ENCODE data around the gene STK4. TPM values are rescaled to one million over a fixed set of nuclear protein-coding genes. Genes with fewer than 3 reads are reported as not detected.

Gene STK4
- total RNA-seq, 1 experiment from 2014 or later = 74.7 TPM

DNA sequence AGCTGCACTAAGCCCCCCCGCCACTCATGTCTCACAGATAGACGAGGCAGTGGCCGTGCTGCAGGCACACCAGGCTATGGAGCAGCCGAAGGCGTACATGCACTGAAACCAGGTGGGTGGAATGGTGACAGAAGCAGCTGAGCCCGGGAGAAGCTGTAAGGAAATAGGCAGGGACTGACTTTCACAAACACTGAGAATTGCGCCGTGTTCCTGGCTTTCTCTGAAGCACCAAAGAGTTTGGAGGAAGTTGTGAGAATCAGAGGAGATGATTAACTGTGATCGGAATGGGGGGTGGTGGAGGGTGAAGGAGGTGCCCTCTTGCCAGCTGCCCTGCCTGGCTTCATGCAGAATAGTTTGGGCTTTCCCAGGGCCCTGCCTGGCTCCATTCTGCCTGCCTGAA lies 27.7 kb upstream of the STK4 start:
- CTCF ChIA-PET = no interaction called here
- Mint-ChIP-seq H3K27ac (ENCODE audit: unreplicated experiment) (peak overlapping the region; percentile 6), H3K36me3 (ENCODE audit: insufficient read depth, unreplicated experiment) (peaks cover 83% of the 10 kb centered on the region), H3K9me3 (ENCODE audit: unreplicated experiment) (no peaks in the 10 kb centered on the region), H3K4me1 (ENCODE audit: low read depth, unreplicated experiment) (no peaks in the 10 kb centered on the region), H3K4me3 (ENCODE audit: unreplicated experiment) (no peak overlapping the region), H3K27me3 (ENCODE audit: insufficient read depth, unreplicated experiment) (no peaks in the 10 kb centered on the region)
- DNase-seq = no peak
- intact Hi-C loops (cut with micrococcal nuclease; ENCODE audit: unreplicated experiment) = no loop called here
- H3K4me3 ChIP-seq (ENCODE audit: low read depth, low read length) = no peak overlapping the region
- no peaks in the 10 kb centered on the region for H3K27me3 ChIP-seq (replicated peaks; ENCODE audit: control insufficient read depth, insufficient read depth, low read length)
- POLR2A ChIA-PET = interaction anchor here (2.0 kb wide), 1 partner anchor 9 kb away, joined by 5 read pairs; no protein-coding TSS in a partner anchor
- no peaks in the 10 kb centered on the region for H3K4me1 ChIP-seq
- TF ChIP-seq CTCF (IDR thresholded peaks at IDR 0.05; ENCODE audit: insufficient read depth in 1 of 2, low read depth in 1 of 2, low read length in 1 of 2, severe bottlenecking in 1 of 2, unreplicated experiment in 1 of 2) = no peak
- H3K9me3 ChIP-seq = no peaks in the 10 kb centered on the region
- peaks cover 11% of the 10 kb centered on the region for H3K36me3 ChIP-seq (ENCODE audit: control insufficient read depth, insufficient read depth, low read length)
- no TSS peak for BruUV-seq (replicated peaks)

GRCh38 chr20:44941120-44941691 lies 25.1 kb upstream of the STK4 start:
- H3K4me3 ChIP-seq (ENCODE audit: low read depth, low read length) = no peak overlapping the region
- H3K27me3 ChIP-seq (replicated peaks; ENCODE audit: control insufficient read depth, insufficient read depth, low read length) = no peaks in the 10 kb centered on the region
- Mint-ChIP-seq H3K27me3 (ENCODE audit: insufficient read depth, unreplicated experiment) (no peaks in the 10 kb centered on the region), H3K9me3 (ENCODE audit: unreplicated experiment) (no peaks in the 10 kb centered on the region), H3K36me3 (ENCODE audit: insufficient read depth, unreplicated experiment) (peaks cover 91% of the 10 kb centered on the region), H3K4me3 (ENCODE audit: unreplicated experiment) (no peak overlapping the region), H3K4me1 (ENCODE audit: low read depth, unreplicated experiment) (no peaks in the 10 kb centered on the region), H3K27ac (ENCODE audit: unreplicated experiment) (peak overlapping the region; percentile 2)
- DNase-seq = no peak
- peaks cover 14% of the 10 kb centered on the region for H3K36me3 ChIP-seq (ENCODE audit: control insufficient read depth, insufficient read depth, low read length)
- no TSS peak for BruUV-seq (replicated peaks)
- TF ChIP-seq CTCF (IDR thresholded peaks at IDR 0.05; ENCODE audit: insufficient read depth in 1 of 2, low read depth in 1 of 2, low read length in 1 of 2, severe bottlenecking in 1 of 2, unreplicated experiment in 1 of 2) = no peak
- ChIA-PET POLR2A (interaction anchor here (0.8 to 1.2 kb wide), 2 partner anchors 10 to 16 kb away, joined by 3 read pairs; no protein-coding TSS in a partner anchor), CTCF (interaction anchor here (1.4 to 2.4 kb wide), 5 partner anchors 15 to 154 kb away, joined by 6 to 10 read pairs (median 9); partner anchors contain the start of gene TOMM34)
- intact Hi-C loops (cut with micrococcal nuclease; ENCODE audit: unreplicated experiment) = no loop called here
- no peaks in the 10 kb centered on the region for H3K4me1 ChIP-seq
- H3K9me3 ChIP-seq = no peaks in the 10 kb centered on the region

GRCh38 chr20:44942264-44942973 lies 23.9 kb upstream of the STK4 start:
- no peaks in the 10 kb centered on the region for H3K27me3 Mint-ChIP-seq (ENCODE audit: insufficient read depth, unreplicated experiment)
- no peak overlapping the region for H3K27ac Mint-ChIP-seq (ENCODE audit: unreplicated experiment)
- no peaks in the 10 kb centered on the region for H3K9me3 Mint-ChIP-seq (ENCODE audit: unreplicated experiment)
- intact Hi-C loops (cut with micrococcal nuclease; ENCODE audit: unreplicated experiment) = loop anchor here (1.0 kb wide), 1 partner anchor 14 kb away; no protein-coding TSS in a partner anchor
- TF ChIP-seq CTCF (IDR thresholded peaks at IDR 0.05; ENCODE audit: insufficient read depth in 1 of 2, low read depth in 1 of 2, low read length in 1 of 2, severe bottlenecking in 1 of 2, unreplicated experiment in 1 of 2) = peak; percentile 49 to 62
- peaks cover 6% of the 10 kb centered on the region for H3K4me1 Mint-ChIP-seq (ENCODE audit: low read depth, unreplicated experiment)
- Histone ChIP-seq H3K4me1 (no peaks in the 10 kb centered on the region), H3K27me3 (replicated peaks; ENCODE audit: control insufficient read depth, insufficient read depth, low read length) (no peaks in the 10 kb centered on the region), H3K9me3 (no peaks in the 10 kb centered on the region), H3K36me3 (ENCODE audit: control insufficient read depth, insufficient read depth, low read length) (peaks cover 17% of the 10 kb centered on the region), H3K4me3 (ENCODE audit: low read depth, low read length) (no peak overlapping the region)
- no peak overlapping the region for H3K4me3 Mint-ChIP-seq (ENCODE audit: unreplicated experiment)
- BruUV-seq (replicated peaks) = TSS peak; percentile 52
- ChIA-PET POLR2A (interaction anchor here (1.0 to 1.3 kb wide), 3 partner anchors 8 to 34 kb away, joined by 3 to 5 read pairs (median 3); partner anchors contain the start of gene TOMM34), CTCF (interaction anchor here (0.5 to 2.4 kb wide), 10 partner anchors 12 to 1315 kb away, joined by 3 to 10 read pairs (median 6); partner anchors contain the start of genes PABPC1L and TOMM34)
- peaks cover 92% of the 10 kb centered on the region for H3K36me3 Mint-ChIP-seq (ENCODE audit: insufficient read depth, unreplicated experiment)
- DNase-seq = peak; percentile 68
